Cardiac muscle cell (in vitro differentiated cells and primary cell): Measurements from ENCODE around the gene LMNTD1. TPM values are rescaled to one million over a fixed set of nuclear protein-coding genes. Genes with fewer than 3 reads are reported as not detected.

Experiments
- DNase-seq, 2 donors: peaks; one replicate each; pipeline versions ENCODE4 v3.0.0 to v3.0.0-alpha.2; 2010 to 2017; ENCODE audit warnings: low read depth in 1 of 2, low spot score in 1 of 2
- H3K27ac ChIP-seq: fragments of 200-600 bp; sonication (generic); 2 replicates; pipeline ENCODE4 v1.5.1; 2016
- H3K27me3 ChIP-seq: fragments of 200-600 bp; sonication (generic); 2 replicates; pipeline ENCODE4 v1.6.0; 2016; ENCODE audit warnings: control low read depth
- H3K36me3 ChIP-seq: fragments of 200-600 bp; sonication (generic); 2 replicates; pipeline ENCODE4 v1.5.1; 2016; ENCODE audit warnings: control low read depth
- H3K4me1 ChIP-seq: fragments of 200-600 bp; sonication (generic); 2 replicates; pipeline ENCODE4 v1.8.1; 2017; ENCODE audit warnings: low read depth, mild to moderate bottlenecking, mixed run types
- H3K4me3 ChIP-seq: fragments of 200-600 bp; sonication (generic); 2 replicates; pipeline ENCODE4 v1.5.1; 2016; ENCODE audit warnings: mild to moderate bottlenecking
- H3K9me3 ChIP-seq: fragments of 200-600 bp; sonication (generic); 2 replicates; pipeline ENCODE4 v1.5.1; 2017; ENCODE audit warnings: low read depth, mild to moderate bottlenecking, control low read depth
- CTCF ChIP-seq: IDR thresholded peaks from 2 replicates; pipeline ENCODE4 v1.5.1; 2012; ENCODE audit warnings: low read depth, mild to moderate bottlenecking, low read length
- polyA plus RNA-seq: library from polyadenylated mRNA; unstranded; fragments of >200 nt; fragmentation: Nextera tagmentation; extraction: Ambion mirVana; gene quantifications from 2 replicates; pipeline ENCODE4 v1.2.1, GENCODE V29; 2016
- total RNA-seq: library from RNA; depleted of rRNA; stranded (reverse); fragments of >200 nt; gene quantifications from 2 replicates; pipeline ENCODE4 v1.2.3, GENCODE V29; 2016

The LMNTD1 gene
- total and polyA plus RNA-seq, 2 experiments from 2014 or later = not detected

GRCh38 chr12:25438638-25439037 lies 114.4 kb downstream of the LMNTD1 start:
- Histone ChIP-seq H3K27me3 (no peaks in the 10 kb centered on the region), H3K36me3 (no peaks in the 10 kb centered on the region), H3K9me3 (no peaks in the 10 kb centered on the region), H3K4me1 (no peaks in the 10 kb centered on the region), H3K4me3 (no peak overlapping the region), H3K27ac (no peak overlapping the region)
- no peak for TF ChIP-seq CTCF
- DNase-seq = peak in 1 of 2 donors; percentile 31

GRCh38 chr12:25436206-25437030 lies 116.7 kb downstream of the LMNTD1 start:
- DNase-seq = peak; percentile 68 to 91
- no peaks in the 10 kb centered on the region for H3K9me3 ChIP-seq

DNA sequence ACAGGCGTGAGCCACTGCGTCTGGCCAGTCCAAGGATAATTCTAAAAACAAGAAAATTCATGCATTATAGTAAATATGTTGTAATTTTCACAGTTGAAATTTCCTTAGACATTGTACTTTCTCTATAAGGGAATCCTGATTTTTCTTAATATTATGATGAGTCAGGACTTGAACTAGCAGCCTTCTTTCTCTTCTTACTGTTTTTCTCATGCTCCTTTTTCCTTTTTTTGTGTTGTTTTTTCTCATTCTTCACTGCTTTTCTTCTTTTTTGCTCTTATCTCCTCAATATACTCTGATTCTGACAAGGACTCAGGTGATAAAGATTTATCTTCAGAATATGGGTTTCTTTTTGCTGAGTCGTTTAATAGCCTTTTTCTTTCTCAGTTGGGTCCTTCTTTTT lies 117.7 kb downstream of the LMNTD1 start:
- Histone ChIP-seq H3K9me3 (no peaks in the 10 kb centered on the region), H3K27ac (no peak overlapping the region), H3K4me3 (no peak overlapping the region), H3K36me3 (no peaks in the 10 kb centered on the region), H3K27me3 (no peaks in the 10 kb centered on the region), H3K4me1 (no peaks in the 10 kb centered on the region)
- TF ChIP-seq CTCF = no peak
- DNase-seq = no peak

More at GRCh38 chr12:25436206-25437030, 116.7 kb downstream of the LMNTD1 start:
- no peak overlapping the region for H3K27ac ChIP-seq
- H3K4me3 ChIP-seq = no peak overlapping the region
- no peaks in the 10 kb centered on the region for H3K36me3 ChIP-seq
- H3K27me3 ChIP-seq = no peaks in the 10 kb centered on the region
- peak; percentile 87 for TF ChIP-seq CTCF
- H3K4me1 ChIP-seq = no peaks in the 10 kb centered on the region

DNA sequence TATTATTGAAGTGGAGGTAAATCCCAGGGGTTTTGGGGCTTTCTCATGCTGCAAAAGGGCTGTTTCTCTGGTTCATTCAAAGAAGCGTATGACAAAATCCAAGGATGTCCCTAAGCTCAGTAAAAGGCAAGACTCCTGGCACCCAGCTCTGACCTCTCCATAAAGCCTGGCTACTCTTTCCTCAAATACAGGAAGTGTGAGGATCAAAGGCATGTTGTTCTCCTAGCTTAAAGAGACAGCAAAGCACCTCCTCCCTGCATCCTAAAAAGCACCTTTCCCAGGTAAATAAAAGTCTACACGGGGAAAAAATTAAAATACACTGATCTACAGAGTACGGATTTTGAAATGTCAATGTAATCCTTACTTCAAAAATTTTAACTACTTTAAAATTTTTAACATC lies 118.6 kb downstream of the LMNTD1 start:
- Histone ChIP-seq H3K4me1 (no peaks in the 10 kb centered on the region), H3K27ac (no peak overlapping the region), H3K9me3 (no peaks in the 10 kb centered on the region), H3K4me3 (no peak overlapping the region), H3K36me3 (no peaks in the 10 kb centered on the region), H3K27me3 (no peaks in the 10 kb centered on the region)
- no peak for DNase-seq
- TF ChIP-seq CTCF = no peak

DNA sequence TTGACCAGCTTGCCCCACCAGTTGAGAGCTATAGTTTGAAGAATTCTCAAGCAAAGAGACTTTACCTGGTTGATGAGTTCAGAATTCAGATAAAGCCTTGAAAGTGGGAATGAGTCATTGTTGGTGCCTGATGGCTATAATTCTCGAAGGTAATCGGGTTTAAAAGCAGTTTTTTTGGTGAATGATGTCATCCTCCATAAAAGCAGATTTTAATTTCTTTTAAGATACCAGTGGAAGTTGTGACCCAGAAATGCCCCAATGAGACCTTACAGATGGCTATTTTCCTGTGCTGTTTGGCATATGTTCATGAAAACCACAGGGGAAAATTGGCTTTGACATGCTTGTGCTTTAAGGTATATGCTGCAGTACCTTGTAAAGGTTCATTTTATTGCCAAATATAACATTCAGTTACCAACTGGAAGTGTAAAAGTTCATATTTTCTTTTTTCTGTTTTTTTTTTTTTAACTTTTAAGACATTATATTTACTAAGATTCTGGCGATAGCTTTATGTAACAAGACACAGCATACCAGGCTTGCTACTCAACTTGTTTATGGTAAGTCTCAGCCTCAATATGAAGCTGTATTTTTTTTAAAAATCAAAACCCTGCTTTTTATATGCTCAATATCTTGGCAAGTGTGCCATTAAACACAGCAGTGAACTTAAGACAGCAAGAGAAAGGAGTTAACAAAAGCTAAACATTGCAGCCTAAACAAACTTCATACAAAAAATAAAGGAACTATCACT lies 119.3 kb downstream of the LMNTD1 start:
- Histone ChIP-seq H3K27me3 (no peaks in the 10 kb centered on the region), H3K36me3 (no peaks in the 10 kb centered on the region), H3K4me3 (no peak overlapping the region), H3K4me1 (no peaks in the 10 kb centered on the region), H3K27ac (no peak overlapping the region), H3K9me3 (no peaks in the 10 kb centered on the region)
- TF ChIP-seq CTCF = no peak
- peak in 1 of 2 donors; percentile 24 for DNase-seq
